COLO668 (cell line): ENCODE data around the gene NFASC.

Experiments used
- DNase-seq: peaks from one replicate; lab custom pipeline; 2025; ENCODE audit not compliant: unreplicated experiment; lab: John Stamatoyannopoulos, UW

NFASC gene

GRCh38 chr1:204958317-204959307 is 88.0 kb downstream of the NFASC start:
- no peak for DNase-seq

GRCh38 chr1:204959374-204959773 is 88.7 kb downstream of the NFASC start:
- no peak for DNase-seq

GRCh38 chr1:204959836-204960235 is 89.2 kb downstream of the NFASC start:
- DNase-seq, result no peak

GRCh38 chr1:204960306-204961125 is 89.9 kb downstream of the NFASC start:
- no peak for DNase-seq

GRCh38 chr1:204961765-204962419 is 91.2 kb downstream of the NFASC start:
- DNase-seq, result no peak

- DNase-seq, result no peak
Observed at GRCh38 chr1:204962742-204963632, 92.3 kb downstream of the NFASC start.

- no peak for DNase-seq
Observed at GRCh38 chr1:204967451-204967850, 96.8 kb downstream of the NFASC start.

- DNase-seq, result no peak
Observed at GRCh38 chr1:204968135-204968534, 97.5 kb downstream of the NFASC start.

- no peak for DNase-seq
Observed at GRCh38 chr1:204968951-204969350, 98.3 kb downstream of the NFASC start.

- DNase-seq, result no peak
Observed at GRCh38 chr1:204970937-204971336, 100.3 kb downstream of the NFASC start.

- DNase-seq, result no peak
Observed at GRCh38 chr1:204971517-204972336, 101.1 kb downstream of the NFASC start.

GRCh38 chr1:204972426-204972825 is 101.8 kb downstream of the NFASC start:
- no peak for DNase-seq

GRCh38 chr1:204973449-204973848 is 102.8 kb downstream of the NFASC start:
- no peak for DNase-seq

- no peak for DNase-seq
Observed at GRCh38 chr1:204974327-204974726, 103.7 kb downstream of the NFASC start.

GRCh38 chr1:204975021-204975420 is 104.4 kb downstream of the NFASC start:
- no peak for DNase-seq

- DNase-seq, result peak; percentile 43
Observed at GRCh38 chr1:204975568-204976235, 105.0 kb downstream of the NFASC start.

- DNase-seq, result no peak
Observed at GRCh38 chr1:204976646-204977045, 106.0 kb downstream of the NFASC start.

GRCh38 chr1:204977318-204977717 is 106.7 kb downstream of the NFASC start:
- no peak for DNase-seq

- DNase-seq, result no peak
Observed at GRCh38 chr1:204978782-204979181, 108.1 kb downstream of the NFASC start.
